ENCODE data around the gene CTLA4. TPM values are rescaled to one million over a fixed set of nuclear protein-coding genes. Genes with fewer than 3 reads are reported as not detected.

CTLA4 gene
- total and polyA plus RNA-seq, 12 donors: 0.13 to 1.6 (median 0.61) TPM; not detected in 4

GRCh38 chr2:203898657-203899056 lies 31.1 kb downstream of the CTLA4 start:
- DNase-seq: no peak
- Histone ChIP-seq H3K9me3 (peaks cover 0 to 32% (median 12%) of the 10 kb centered on the region in 11 donors), H3K27me3 (no peaks in the 10 kb centered on the region), H3K36me3 (no peaks in the 10 kb centered on the region), H3K27ac (peak overlapping the region in 1 of 10 donors; percentile 80), H3K4me1 (peaks cover 0 to 23% (median 0%) of the 10 kb centered on the region in 9 donors), H3K4me3 (no peak overlapping the region)
- WGBS, 2 donors: 70 to 75% methylated on average over 2 of the region's 2 CpGs
- ATAC-seq: no peak
- intact Hi-C loops (cut with DNase I): no loop called here
- TF ChIP-seq CTCF (IDR thresholded peaks at IDR 0.05): no peak

- Histone ChIP-seq H3K4me3 (no peak overlapping the region), H3K27me3 (no peaks in the 10 kb centered on the region), H3K9me3 (peaks cover 0 to 35% (median 12%) of the 10 kb centered on the region in 11 donors), H3K27ac (no peak overlapping the region), H3K36me3 (no peaks in the 10 kb centered on the region), H3K4me1 (peaks cover 0 to 23% (median 0%) of the 10 kb centered on the region in 9 donors)
- 52 to 61% methylated on average over 2 of the region's 2 CpGs for WGBS, 2 donors
- intact Hi-C loops (cut with DNase I): loop anchor here in 5 of 10 donors (5.0 to 10.0 kb wide), 5 partner anchors 85 to 415 kb away; no protein-coding TSS in a partner anchor
- no peak for TF ChIP-seq CTCF (IDR thresholded peaks at IDR 0.05)
- DNase-seq (no peak), ATAC-seq (no peak)
Observed at GRCh38 chr2:203900253-203900652, 32.7 kb downstream of the CTLA4 start.

GRCh38 chr2:203904022-203904421 lies 36.5 kb downstream of the CTLA4 start:
- WGBS, 2 donors: 93 to 94% methylated on average over 4 of the region's 4 CpGs
- ATAC-seq (no peak), DNase-seq (no peak)
- H3K4me1 ChIP-seq: peaks cover 3 to 13% (median 5%) of the 10 kb centered on the region in 9 donors
- no peak overlapping the region for H3K27ac ChIP-seq
- H3K36me3 ChIP-seq: no peaks in the 10 kb centered on the region
- H3K27me3 ChIP-seq: no peaks in the 10 kb centered on the region
- H3K9me3 ChIP-seq: peaks cover 0 to 35% (median 12%) of the 10 kb centered on the region in 11 donors
- intact Hi-C loops (cut with DNase I): loop anchor here in 5 of 10 donors (5.0 to 10.0 kb wide), 5 partner anchors 89 to 419 kb away; no protein-coding TSS in a partner anchor
- H3K4me3 ChIP-seq: no peak overlapping the region
- no peak for TF ChIP-seq CTCF (IDR thresholded peaks at IDR 0.05)

GRCh38 chr2:203905656-203906055 lies 38.1 kb downstream of the CTLA4 start:
- Histone ChIP-seq H3K9me3 (peaks cover 0 to 33% (median 12%) of the 10 kb centered on the region in 11 donors), H3K27me3 (no peaks in the 10 kb centered on the region), H3K4me1 (peaks cover 3 to 25% (median 7%) of the 10 kb centered on the region in 9 donors), H3K36me3 (no peaks in the 10 kb centered on the region), H3K27ac (no peak overlapping the region), H3K4me3 (no peak overlapping the region)
- no peak for TF ChIP-seq CTCF (IDR thresholded peaks at IDR 0.05)
- ATAC-seq (no peak), DNase-seq (no peak)
- intact Hi-C loops (cut with DNase I): loop anchor here in 8 of 10 donors (5.0 to 10.0 kb wide), 6 partner anchors 88 to 423 kb away; no protein-coding TSS in a partner anchor

Measured in heart right ventricle (tissue), 16 donors.